ENCODE results near the gene ZNF25. TPM values are rescaled to one million over a fixed set of nuclear protein-coding genes. Genes with fewer than 3 reads are reported as not detected.
"Not testable (repeated sequence)": the region's sequence is repeated elsewhere in the genome, so short reads cannot be mapped to it uniquely, and the experiment has no call there.

The ZNF25 gene
- 6.5 TPM for polyA plus RNA-seq (2012; ENCODE audit: missing spikeins)

- TF ChIP-seq POLR2AphosphoS5 (IDR thresholded peaks at IDR 0.05; ENCODE audit: low read depth, low read length) (peak; percentile 29; the same call in 1 of the 2 replicates), TAF1 (IDR thresholded peaks at IDR 0.05; ENCODE audit: borderline replicate concordance, low read depth, low read length) (peak; percentile 75; the same call in 1 of the 2 replicates), POLR2A (IDR thresholded peaks at IDR 0.05; ENCODE audit: low read depth, low read length) (peak; percentile 67)
- FAIRE-seq: peak; percentile 96
- peak; percentile 88 for DNase-seq (ENCODE audit: insufficient read length)
These were observed at the start of gene ZNF25 for GRCh38 chr10:37976091-37976879. TSS of gene ZNF25 (minus strand) at chr10:37976647. CDS start at chr10:37971722, 4,925 bp downstream.

- peak; percentile 70 for FAIRE-seq
- TF ChIP-seq POLR2A (IDR thresholded peaks at IDR 0.05; ENCODE audit: low read depth, low read length): no peak
- TF ChIP-seq POLR2AphosphoS5 (IDR thresholded peaks at IDR 0.05; ENCODE audit: low read depth, low read length): 0 out of 2 replicates have a peak, but pooled peaks have one; percentile 36
- DNase-seq (ENCODE audit: insufficient read length): no peak
These were observed 48.8 kb upstream of the ZNF25 start for GRCh38 chr10:38025283-38025682.

- not testable (repeated sequence) for FAIRE-seq; DNase-seq (ENCODE audit: insufficient read length)
These were observed 42.7 kb upstream of the ZNF25 start for GRCh38 chr10:38019124-38019523.

- peak; percentile 36 for FAIRE-seq
- DNase-seq (ENCODE audit: insufficient read length): no peak
- no peak for TF ChIP-seq POLR2AphosphoS5 (IDR thresholded peaks at IDR 0.05; ENCODE audit: low read depth, low read length)
- TF ChIP-seq TAF1 (IDR thresholded peaks at IDR 0.05; ENCODE audit: borderline replicate concordance, low read depth, low read length): no peak
- no peak for TF ChIP-seq POLR2A (IDR thresholded peaks at IDR 0.05; ENCODE audit: low read depth, low read length)
These were observed 39.9 kb upstream of the ZNF25 start for GRCh38 chr10:38016354-38016753.

GRCh38 chr10:38010119-38010903 lies 33.9 kb upstream of the ZNF25 start, which contains the start of gene ZNF33A:
TSS of gene ZNF33A (plus strand) at chr10:38010675. CDS start at chr10:38012342, 1,667 bp downstream.
- FAIRE-seq (no peak), DNase-seq (ENCODE audit: insufficient read length) (peak; percentile 58)
- TF ChIP-seq TAF1 (IDR thresholded peaks at IDR 0.05; ENCODE audit: borderline replicate concordance, low read depth, low read length): no peak
- TF ChIP-seq POLR2AphosphoS5 (IDR thresholded peaks at IDR 0.05; ENCODE audit: low read depth, low read length): peak; percentile 35; the same call in 1 of the 2 replicates

GRCh38 chr10:38007991-38008390 lies 31.5 kb upstream of the ZNF25 start:
- no peak for DNase-seq (ENCODE audit: insufficient read length)
- no peak for FAIRE-seq

GRCh38 chr10:38007551-38007950 lies 31.1 kb upstream of the ZNF25 start:
- no peak for FAIRE-seq
- no peak for DNase-seq (ENCODE audit: insufficient read length)
- TF ChIP-seq POLR2AphosphoS5 (IDR thresholded peaks at IDR 0.05; ENCODE audit: low read depth, low read length): no peak
- no peak for TF ChIP-seq POLR2A (IDR thresholded peaks at IDR 0.05; ENCODE audit: low read depth, low read length)
- no peak for TF ChIP-seq TAF1 (IDR thresholded peaks at IDR 0.05; ENCODE audit: borderline replicate concordance, low read depth, low read length)

More at GRCh38 chr10:38007991-38008390, 31.5 kb upstream of the ZNF25 start:
- TF ChIP-seq POLR2AphosphoS5 (IDR thresholded peaks at IDR 0.05; ENCODE audit: low read depth, low read length) (no peak), TAF1 (IDR thresholded peaks at IDR 0.05; ENCODE audit: borderline replicate concordance, low read depth, low read length) (no peak), POLR2A (IDR thresholded peaks at IDR 0.05; ENCODE audit: low read depth, low read length) (no peak)

GRCh38 chr10:38003588-38003987 lies 27.1 kb upstream of the ZNF25 start:
- DNase-seq (ENCODE audit: insufficient read length) (no peak), FAIRE-seq (no peak)
- no peak for TF ChIP-seq POLR2AphosphoS5 (IDR thresholded peaks at IDR 0.05; ENCODE audit: low read depth, low read length)
- no peak for TF ChIP-seq POLR2A (IDR thresholded peaks at IDR 0.05; ENCODE audit: low read depth, low read length)
- TF ChIP-seq TAF1 (IDR thresholded peaks at IDR 0.05; ENCODE audit: borderline replicate concordance, low read depth, low read length): no peak

GRCh38 chr10:38003026-38003425 lies 26.6 kb upstream of the ZNF25 start:
- FAIRE-seq: no peak
- DNase-seq (ENCODE audit: insufficient read length): no peak
- TF ChIP-seq TAF1 (IDR thresholded peaks at IDR 0.05; ENCODE audit: borderline replicate concordance, low read depth, low read length) (no peak), POLR2AphosphoS5 (IDR thresholded peaks at IDR 0.05; ENCODE audit: low read depth, low read length) (no peak), POLR2A (IDR thresholded peaks at IDR 0.05; ENCODE audit: low read depth, low read length) (no peak)

GRCh38 chr10:38000474-38000873 lies 24.0 kb upstream of the ZNF25 start:
- not testable (repeated sequence) for DNase-seq (ENCODE audit: insufficient read length); FAIRE-seq

- not testable (repeated sequence) for FAIRE-seq; DNase-seq (ENCODE audit: insufficient read length)
These were observed 22.5 kb upstream of the ZNF25 start for GRCh38 chr10:37998920-37999319.

GRCh38 chr10:37992083-37992482 lies 15.6 kb upstream of the ZNF25 start:
- no peak for TF ChIP-seq POLR2AphosphoS5 (IDR thresholded peaks at IDR 0.05; ENCODE audit: low read depth, low read length)
- TF ChIP-seq POLR2A (IDR thresholded peaks at IDR 0.05; ENCODE audit: low read depth, low read length): no peak
- TF ChIP-seq TAF1 (IDR thresholded peaks at IDR 0.05; ENCODE audit: borderline replicate concordance, low read depth, low read length): no peak
- FAIRE-seq: no peak
- DNase-seq (ENCODE audit: insufficient read length): no peak

Data from GM12892 (cell line).